Astrocyte (in vitro differentiated cells and primary cell): Measurements from ENCODE around the gene C16orf86. TPM values are rescaled to one million over a fixed set of nuclear protein-coding genes. Genes with fewer than 3 reads are reported as not detected.
"Not testable (repeated sequence)": the region's sequence is repeated elsewhere in the genome, so short reads cannot be mapped to it uniquely, and the experiment has no call there.

ENCODE experiments used
- DNase-seq: peaks from one replicate; pipeline ENCODE4 v3.0.0-alpha.2; 2010; ENCODE audit warnings: low read depth
- FAIRE-seq: peaks from 2 replicates; lab custom pipeline; 2011; peaks lifted over from hg19 to GRCh38; lab: Jason Lieb, UNC
- H2AFZ ChIP-seq: 2 replicates; pipeline ENCODE4 v1.6.0; 2012; ENCODE audit warnings: low read depth, low read length, inconsistent platforms
- H3K27ac ChIP-seq: 2 replicates; pipeline ENCODE4 v1.5.1; 2011; ENCODE audit warnings: low read depth, low read length, inconsistent platforms
- H3K27me3 ChIP-seq: 2 replicates; pipeline ENCODE4 v1.6.0; 2011; ENCODE audit warnings: low read length, inconsistent platforms; ENCODE audit not compliant: insufficient read depth
- H3K36me3 ChIP-seq: 2 replicates; pipeline ENCODE4 v1.5.1; 2011; ENCODE audit warnings: low read length, inconsistent platforms; ENCODE audit not compliant: insufficient read depth
- H3K4me1 ChIP-seq: 2 replicates; pipeline ENCODE4 v1.5.1; 2011; ENCODE audit warnings: low read length, inconsistent platforms; ENCODE audit not compliant: insufficient read depth
- H3K4me2 ChIP-seq: 2 replicates; pipeline ENCODE4 v1.6.0; 2012; ENCODE audit warnings: low read length, inconsistent platforms
- H3K4me3 ChIP-seq: 2 replicates; pipeline ENCODE4 v1.5.1; 2011; ENCODE audit warnings: low read depth, mild to moderate bottlenecking, low read length, inconsistent platforms; ENCODE audit not compliant: insufficient read depth
- H3K79me2 ChIP-seq: 2 replicates; pipeline ENCODE4 v1.6.0; 2012; ENCODE audit warnings: mild to moderate bottlenecking, low read length, inconsistent platforms; ENCODE audit not compliant: insufficient read depth
- H3K9ac ChIP-seq: 2 replicates; pipeline ENCODE4 v1.6.0; 2012; ENCODE audit warnings: mild to moderate bottlenecking, low read length, inconsistent platforms
- H3K9me3 ChIP-seq: 2 replicates; pipeline ENCODE4 v1.5.1; 2012; ENCODE audit warnings: low read depth, mild to moderate bottlenecking, low read length, inconsistent platforms; ENCODE audit not compliant: insufficient read depth
- H4K20me1 ChIP-seq: 2 replicates; pipeline ENCODE4 v1.6.0; 2012; ENCODE audit warnings: low read length, inconsistent platforms; ENCODE audit not compliant: insufficient read depth
- H3K27ac Mint-ChIP-seq: one replicate; pipeline ENCODE4 v1.8.0; 2021; ENCODE audit warnings: mild to moderate bottlenecking, mixed read lengths; ENCODE audit not compliant: unreplicated experiment
- H3K27me3 Mint-ChIP-seq: one replicate; pipeline ENCODE4 v1.8.0; 2021; ENCODE audit warnings: low read depth, mixed read lengths; ENCODE audit not compliant: unreplicated experiment
- H3K36me3 Mint-ChIP-seq: one replicate; pipeline ENCODE4 v1.8.0; 2021; ENCODE audit warnings: low read depth, mixed read lengths; ENCODE audit not compliant: unreplicated experiment
- H3K4me1 Mint-ChIP-seq: one replicate; pipeline ENCODE4 v1.8.0; 2021; ENCODE audit warnings: low read depth, mixed read lengths; ENCODE audit not compliant: unreplicated experiment
- H3K4me3 Mint-ChIP-seq: one replicate; pipeline ENCODE4 v1.8.0; 2021; ENCODE audit warnings: mild to moderate bottlenecking, moderate library complexity, mixed read lengths; ENCODE audit not compliant: unreplicated experiment
- H3K9me3 Mint-ChIP-seq: one replicate; pipeline ENCODE4 v1.8.0; 2021; ENCODE audit warnings: mild to moderate bottlenecking, mixed read lengths; ENCODE audit not compliant: unreplicated experiment
- CTCF ChIP-seq: IDR thresholded peaks from 2 replicates; pipeline ENCODE4 v1.5.1; 2011; ENCODE audit warnings: low read depth, mild to moderate bottlenecking, inconsistent platforms, low read length, moderate library complexity; ENCODE audit not compliant: insufficient read depth
- EZH2 ChIP-seq: IDR thresholded peaks from 2 replicates; pipeline ENCODE4 v1.6.1; 2012; ENCODE audit warnings: mild to moderate bottlenecking, low read length, inconsistent platforms; ENCODE audit not compliant: insufficient read depth
- total RNA-seq: library from RNA; stranded (reverse); gene quantifications from 2 replicates; pipeline ENCODE4 v1.2.1, GENCODE V29; 2021

C16orf86 gene
- total RNA-seq, 1 donor from 2014 or later, result 0.32 TPM

- Mint-ChIP-seq H3K9me3 (no peaks in the 10 kb centered on the region), H3K4me3 (no peak overlapping the region), H3K27me3 (no peaks in the 10 kb centered on the region), H3K4me1 (no peaks in the 10 kb centered on the region), H3K36me3 (peaks cover 19% of the 10 kb centered on the region), H3K27ac (no peak overlapping the region)
- Histone ChIP-seq H3K9ac (no peak overlapping the region), H3K4me1 (no peaks in the 10 kb centered on the region), H3K9me3 (no peaks in the 10 kb centered on the region), H3K27me3 (no peaks in the 10 kb centered on the region), H3K36me3 (peaks cover 7% of the 10 kb centered on the region), H2AFZ (no peak overlapping the region), H4K20me1 (peaks cover 17% of the 10 kb centered on the region), H3K27ac (no peak overlapping the region), H3K4me3 (no peak overlapping the region), H3K4me2 (no peak overlapping the region), H3K79me2 (peaks cover 5% of the 10 kb centered on the region)
- DNase-seq (no peak), FAIRE-seq (no peak)
- TF ChIP-seq CTCF (no peak), EZH2 (no peak)
Measured at GRCh38 chr16:67685388-67686112, 18.9 kb downstream of the C16orf86 start.

GRCh38 chr16:67693517-67694285 is 27.1 kb downstream of the C16orf86 start:
- Histone ChIP-seq H4K20me1 (peaks cover 46% of the 10 kb centered on the region), H3K79me2 (peaks cover 29% of the 10 kb centered on the region)
- H3K27ac Mint-ChIP-seq, H3K4me3 ChIP-seq, H3K27me3 ChIP-seq, H3K4me3 Mint-ChIP-seq, H3K4me1 Mint-ChIP-seq, H3K9me3 ChIP-seq, H3K9me3 Mint-ChIP-seq, FAIRE-seq, H3K27ac ChIP-seq, H3K9ac ChIP-seq, H3K27me3 Mint-ChIP-seq, H3K4me1 ChIP-seq, H3K4me2 ChIP-seq, H2AFZ ChIP-seq, DNase-seq, H3K36me3 ChIP-seq: not testable (repeated sequence)
- peaks cover 16% of the 10 kb centered on the region for H3K36me3 Mint-ChIP-seq

GRCh38 chr16:67694611-67695010 is 28.0 kb downstream of the C16orf86 start:
- H4K20me1 ChIP-seq, result peaks cover 46% of the 10 kb centered on the region
- H3K4me1 Mint-ChIP-seq, result no peaks in the 10 kb centered on the region
- DNase-seq (no peak), FAIRE-seq (no peak)
- H3K4me1 ChIP-seq, result no peaks in the 10 kb centered on the region
- no peak overlapping the region for H2AFZ ChIP-seq
- no peaks in the 10 kb centered on the region for H3K9me3 ChIP-seq
- no peak overlapping the region for H3K9ac ChIP-seq
- H3K36me3 ChIP-seq, result no peaks in the 10 kb centered on the region
- H3K4me3 ChIP-seq, result no peak overlapping the region
- no peak overlapping the region for H3K27ac Mint-ChIP-seq
- no peaks in the 10 kb centered on the region for H3K9me3 Mint-ChIP-seq
- H3K27me3 Mint-ChIP-seq, result no peaks in the 10 kb centered on the region
- peaks cover 31% of the 10 kb centered on the region for H3K79me2 ChIP-seq
- TF ChIP-seq EZH2 (no peak), CTCF (no peak)
- H3K36me3 Mint-ChIP-seq, result peaks cover 17% of the 10 kb centered on the region
- no peak overlapping the region for H3K4me2 ChIP-seq
- H3K4me3 Mint-ChIP-seq, result no peak overlapping the region
- no peaks in the 10 kb centered on the region for H3K27me3 ChIP-seq
- H3K27ac ChIP-seq, result no peak overlapping the region
